AG08395 (cell line): ENCODE measurements around the gene FIS1.
"Not testable (repeated sequence)": the region's sequence is repeated elsewhere in the genome, so short reads cannot be mapped to it uniquely, and the experiment has no call there.

Source experiments
- DNase-seq: peaks from one replicate; pipeline ENCODE4 v3.0.0; 2012; ENCODE audit warnings: mixed read lengths, low spot score

The FIS1 gene

DNA sequence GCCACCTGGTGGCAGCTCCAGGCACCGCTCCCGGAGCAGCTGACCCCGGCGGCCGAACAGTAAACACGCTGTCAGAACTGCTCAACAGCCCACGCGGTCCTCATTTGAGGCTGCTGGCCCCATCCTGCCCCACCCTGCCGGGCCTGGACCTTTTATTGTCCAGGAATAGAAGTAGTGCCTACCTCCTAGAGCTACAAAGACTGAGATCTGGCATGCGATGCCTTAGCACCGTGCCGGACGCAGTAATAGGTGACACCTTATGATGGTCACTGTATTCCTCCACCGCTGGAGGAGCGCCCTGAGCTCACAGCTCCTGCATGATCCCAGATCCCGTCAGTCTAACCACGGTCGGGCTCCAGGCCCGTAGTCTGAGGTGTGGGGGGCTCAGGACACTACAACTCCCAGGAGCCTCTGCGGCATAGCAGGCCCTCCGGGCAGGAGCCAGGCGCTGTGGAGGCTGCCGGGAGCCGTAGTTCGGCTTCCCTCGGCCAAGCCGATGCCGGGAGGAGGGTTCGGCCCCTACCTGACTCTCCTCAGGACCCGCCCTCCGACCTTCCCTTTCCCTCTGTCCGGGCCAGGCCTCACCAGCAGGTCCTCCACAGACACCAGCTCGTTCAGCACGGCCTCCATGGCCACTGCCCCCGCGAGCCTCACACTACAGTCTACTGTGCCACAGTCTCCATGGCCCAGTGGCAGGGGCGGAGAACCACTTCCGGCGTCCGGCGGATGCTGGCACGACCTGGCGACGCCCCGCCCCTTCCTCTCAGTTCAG, at the start of gene FIS1:
TSS of gene FIS1 (minus strand) at position 707 of the 772 bp plus-strand sequence. CDS start at position 630, 77 bp downstream.
- DNase-seq = peak; percentile 95

GRCh38 chr7:101294039-101294831, 49.4 kb upstream of the FIS1 start:
- no peak for DNase-seq

- DNase-seq = not testable (repeated sequence)
Measured at GRCh38 chr7:101293069-101294021, 48.5 kb upstream of the FIS1 start.

DNA sequence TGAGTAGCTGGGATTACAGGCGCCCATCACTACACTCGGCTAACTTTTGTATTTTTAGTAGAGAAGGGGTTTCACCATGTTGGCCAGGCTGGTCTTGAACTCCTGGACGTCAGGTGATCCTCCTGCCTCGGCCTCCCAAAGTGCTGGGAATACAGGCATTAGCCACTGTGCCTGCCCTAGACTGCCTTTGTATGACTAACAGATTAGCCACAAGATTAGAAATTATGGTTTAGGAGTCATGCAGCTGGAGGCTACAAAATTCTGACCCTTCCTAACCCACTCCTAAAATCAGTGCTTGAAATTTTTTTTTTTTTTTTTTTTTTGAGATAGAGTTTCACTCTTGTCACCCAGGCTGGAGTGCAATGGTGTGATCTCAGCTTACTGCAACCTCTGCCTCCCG, 47.7 kb upstream of the FIS1 start:
- not testable (repeated sequence) for DNase-seq

- not testable (repeated sequence) for DNase-seq
Measured at GRCh38 chr7:101290186-101291037, 45.5 kb upstream of the FIS1 start.

GRCh38 chr7:101289687-101290086, 44.8 kb upstream of the FIS1 start:
- not testable (repeated sequence) for DNase-seq

DNA sequence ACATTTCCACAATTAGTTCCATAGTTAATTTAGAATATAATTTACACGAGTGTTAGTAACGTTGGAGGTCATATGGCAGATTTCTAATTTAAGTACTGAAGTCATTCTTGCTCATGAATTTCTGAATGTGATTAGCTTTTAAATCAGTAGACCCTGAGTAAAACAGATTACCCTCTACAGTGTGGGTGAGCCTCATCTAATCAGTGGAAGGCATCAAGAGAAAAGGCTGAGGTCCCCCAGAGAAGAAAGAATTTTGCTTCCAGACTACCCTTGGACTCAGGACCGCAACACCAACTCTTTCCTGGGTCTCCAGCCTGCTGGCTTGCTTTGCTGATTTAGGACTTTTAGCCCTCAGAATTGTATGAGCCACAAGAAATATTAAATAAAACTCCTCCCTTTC, 43.6 kb upstream of the FIS1 start:
- no peak for DNase-seq

- DNase-seq = no peak
Measured at GRCh38 chr7:101287032-101287431, 42.2 kb upstream of the FIS1 start.

GRCh38 chr7:101285880-101286279, 41.0 kb upstream of the FIS1 start:
- not testable (repeated sequence) for DNase-seq

GRCh38 chr7:101285171-101285570, 40.3 kb upstream of the FIS1 start:
- DNase-seq = no peak

DNA sequence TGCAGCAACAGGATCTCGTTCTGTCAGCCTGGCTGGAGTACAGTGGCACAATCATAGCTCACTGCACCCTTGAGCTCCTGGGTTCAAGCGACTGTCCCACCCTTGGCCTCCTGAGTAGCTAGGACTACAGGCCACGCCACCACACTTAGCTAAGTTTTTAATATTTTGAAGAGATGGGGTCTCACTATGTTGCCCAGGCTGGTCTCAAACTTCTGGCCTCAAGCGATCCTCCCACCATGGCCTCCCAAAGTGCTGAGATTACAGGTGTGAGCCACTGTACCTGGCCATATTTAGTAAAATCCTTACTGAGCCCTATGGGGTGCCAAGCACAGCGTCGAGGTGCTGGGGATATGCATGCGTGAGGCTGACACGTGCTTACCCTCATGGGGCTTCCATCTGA, 36.0 kb upstream of the FIS1 start:
- not testable (repeated sequence) for DNase-seq

GRCh38 chr7:101278461-101279292, 33.8 kb upstream of the FIS1 start:
- DNase-seq = no peak

DNA sequence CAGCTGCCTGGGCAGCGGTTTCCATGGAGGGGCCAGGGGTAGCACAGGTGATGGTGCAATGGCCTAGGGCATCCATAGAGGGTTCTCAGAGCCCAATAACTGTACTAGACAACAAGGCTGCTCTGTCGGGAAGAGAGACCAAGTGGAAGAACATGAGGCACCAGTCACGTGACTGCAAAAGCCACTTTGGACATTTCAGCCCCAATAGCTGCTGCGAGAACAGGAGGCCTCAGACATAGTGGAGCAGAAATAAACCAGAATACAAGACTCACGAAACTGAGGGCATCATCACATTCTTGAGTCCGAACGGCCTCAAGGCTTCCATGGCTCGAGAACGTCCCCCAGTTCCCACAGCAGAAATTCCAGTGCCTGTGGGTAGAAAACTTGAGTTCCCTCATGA, 32.3 kb upstream of the FIS1 start:
- DNase-seq = no peak

GRCh38 chr7:101273206-101273605, 28.3 kb upstream of the FIS1 start:
- DNase-seq = no peak

- no peak for DNase-seq
Measured at GRCh38 chr7:101271021-101271420, 26.1 kb upstream of the FIS1 start.

GRCh38 chr7:101269664-101270063, 24.8 kb upstream of the FIS1 start:
- no peak for DNase-seq

GRCh38 chr7:101265622-101266516, 21.0 kb upstream of the FIS1 start:
- DNase-seq = no peak

DNA sequence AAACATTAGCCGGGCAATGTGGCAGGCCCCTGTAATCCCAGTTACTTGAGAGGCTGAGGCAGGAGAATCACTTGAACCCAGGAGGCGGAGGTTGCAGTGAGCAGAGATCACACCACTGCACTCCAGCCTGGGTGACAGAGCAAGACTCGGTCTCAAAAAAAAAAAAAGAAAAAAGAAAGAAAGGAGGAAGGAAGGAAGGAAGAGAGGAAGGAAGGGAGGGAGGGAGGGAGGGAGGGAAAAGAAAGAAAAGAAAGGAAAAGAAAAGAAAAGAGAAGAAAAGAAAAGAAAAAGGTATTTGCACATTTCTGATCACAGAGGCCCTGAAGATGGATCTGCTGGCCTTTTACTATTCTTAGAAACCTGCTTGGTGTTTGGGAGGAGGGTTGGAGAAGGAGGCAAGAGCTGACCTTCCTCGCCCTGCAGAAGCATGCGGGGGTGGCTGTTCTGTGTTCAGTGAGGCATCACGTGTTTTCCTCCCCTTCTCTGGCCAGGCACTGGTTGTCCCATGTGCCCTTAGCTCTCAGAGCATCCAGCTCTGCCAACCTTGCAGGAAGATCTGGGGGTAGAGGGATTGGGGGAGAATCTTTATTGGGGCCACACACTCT, 19.3 kb upstream of the FIS1 start:
- DNase-seq = not testable (repeated sequence)
